CD4-positive, alpha-beta T cell treated with Interleukin-10 for 1 hour (primary cell): ENCODE data around the gene NFKBIE.

Experiments used
- DNase-seq: peaks from one replicate; pipeline ENCODE4 v3.0.0-alpha.2; 2020

Gene NFKBIE

GRCh38 chr6:44297063-44298038, 32.0 kb upstream of the NFKBIE start:
- peak; percentile 32 for DNase-seq

- DNase-seq = no peak
Measured at GRCh38 chr6:44294832-44295791, 29.8 kb upstream of the NFKBIE start.

- DNase-seq = no peak
Measured at GRCh38 chr6:44292661-44293365, 27.5 kb upstream of the NFKBIE start.

- DNase-seq = no peak
Measured at GRCh38 chr6:44291841-44292240, 26.5 kb upstream of the NFKBIE start.

GRCh38 chr6:44289726-44290260, 24.4 kb upstream of the NFKBIE start:
- no peak for DNase-seq

- no peak for DNase-seq
Measured at GRCh38 chr6:44286747-44287146, 21.4 kb upstream of the NFKBIE start.

DNA sequence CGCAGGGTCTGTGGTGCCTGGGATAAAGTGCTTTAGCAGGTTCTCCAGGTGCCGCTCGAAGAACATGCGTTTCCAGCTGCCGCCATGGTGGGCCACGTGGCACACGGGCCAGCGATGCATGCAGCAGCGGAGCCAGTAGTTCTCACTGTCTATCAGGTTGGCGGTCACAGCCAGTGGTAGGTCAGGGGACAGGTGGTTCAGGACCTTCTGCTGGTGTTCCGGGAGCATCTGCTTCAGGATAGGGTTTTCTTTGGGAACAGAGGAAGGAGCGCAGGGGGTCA, 20.9 kb upstream of the NFKBIE start:
- no peak for DNase-seq

DNA sequence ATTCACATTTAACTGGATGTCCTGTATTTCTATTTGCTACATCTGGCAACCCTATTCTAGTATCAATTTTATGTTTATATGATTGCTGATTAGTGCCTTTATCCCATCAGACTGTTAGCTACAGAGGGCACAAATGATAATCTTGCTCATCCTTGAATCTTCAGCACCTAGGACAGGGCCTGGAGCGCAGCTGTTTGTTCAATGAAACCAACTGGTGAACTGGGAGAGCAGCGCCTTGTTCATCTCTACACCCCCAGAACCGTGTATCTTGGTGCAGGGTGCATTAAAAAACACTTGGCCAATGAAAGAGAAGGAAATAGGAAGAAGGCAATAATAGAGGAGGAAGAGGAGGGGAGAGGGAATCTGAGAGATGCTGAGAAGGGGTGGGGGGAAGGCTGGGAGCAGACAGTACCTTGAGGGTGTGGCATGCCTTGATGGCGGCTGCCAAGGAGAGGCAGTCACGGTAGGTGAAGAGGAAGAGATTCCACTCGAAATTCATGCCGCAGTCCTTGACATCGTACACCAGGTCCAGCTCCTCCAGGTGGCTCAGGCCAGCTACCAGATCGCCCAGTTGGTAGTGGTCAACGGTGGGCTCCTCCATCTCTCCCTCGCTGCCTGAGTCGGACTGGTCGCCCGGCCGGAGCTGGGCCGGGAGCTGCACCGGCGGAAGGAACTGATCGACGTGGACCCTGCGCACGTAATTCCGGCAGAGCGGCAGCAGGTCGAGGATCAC, 20.4 kb upstream of the NFKBIE start:
- DNase-seq = no peak

DNA sequence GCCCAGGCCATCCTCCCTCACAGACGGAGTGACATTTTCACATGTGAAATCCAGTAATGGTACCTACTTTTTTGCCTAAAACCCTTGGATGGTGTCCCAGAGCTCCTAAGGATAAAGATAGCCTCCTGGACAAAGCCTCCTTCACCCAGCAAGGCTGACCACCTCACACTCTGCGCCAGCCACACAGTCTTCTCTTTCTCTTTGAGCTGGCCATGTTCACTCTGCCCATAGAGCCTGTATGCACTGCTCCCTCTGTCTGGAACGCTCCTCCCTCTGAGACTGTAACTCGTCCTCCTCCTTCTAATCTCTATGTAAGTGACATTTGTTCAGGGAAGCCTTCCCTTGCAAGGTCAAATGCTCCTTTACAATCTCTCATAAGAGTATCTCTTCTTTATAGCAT, 19.5 kb upstream of the NFKBIE start:
- DNase-seq = no peak

DNA sequence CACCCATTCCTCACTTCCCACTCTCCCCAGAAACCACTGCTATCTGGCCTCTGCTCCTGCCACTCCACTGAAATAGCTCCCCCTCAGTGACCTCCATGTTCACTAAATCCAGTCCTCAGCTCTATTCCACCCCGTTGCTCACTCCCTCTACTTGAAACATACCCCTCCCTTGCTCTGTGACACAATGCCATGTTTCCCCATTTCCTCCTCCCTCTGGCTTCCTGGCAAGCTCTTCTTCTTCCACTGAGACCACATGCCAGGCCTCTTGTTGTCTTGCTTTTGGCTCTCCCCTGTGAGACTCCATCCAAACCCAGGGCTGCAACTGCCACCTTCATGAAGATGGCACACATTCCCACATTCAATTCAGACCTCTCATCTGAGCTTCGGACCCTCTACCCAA, 18.8 kb upstream of the NFKBIE start:
- no peak for DNase-seq

- DNase-seq = no peak
Measured at GRCh38 chr6:44278774-44279697, 13.7 kb upstream of the NFKBIE start.

DNA sequence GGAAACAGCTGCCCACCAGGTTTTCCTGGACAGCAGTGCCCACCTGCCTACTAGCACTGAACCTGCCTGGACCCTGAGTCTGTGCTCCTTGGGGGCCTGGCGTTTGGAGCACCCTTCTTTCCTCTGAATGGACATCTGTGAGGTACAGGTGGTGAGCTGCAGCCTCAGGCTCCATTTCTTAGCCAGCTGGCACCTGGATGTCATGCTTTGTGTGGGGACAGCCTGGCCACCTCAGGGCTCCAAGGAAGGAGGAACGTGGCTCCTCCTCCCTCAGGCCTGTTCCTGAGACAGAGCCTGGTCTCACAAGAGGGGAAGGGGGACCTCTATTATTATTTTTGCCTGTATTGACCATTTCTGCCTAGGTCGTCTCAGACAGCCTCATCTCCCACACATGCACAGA, 13.0 kb upstream of the NFKBIE start:
- no peak for DNase-seq

- DNase-seq = no peak
Measured at GRCh38 chr6:44277763-44278162, 12.4 kb upstream of the NFKBIE start.

GRCh38 chr6:44276667-44277640, 11.6 kb upstream of the NFKBIE start:
- DNase-seq = no peak

- DNase-seq = no peak
Measured at GRCh38 chr6:44275749-44276648, 10.6 kb upstream of the NFKBIE start.

- no peak for DNase-seq
Measured at GRCh38 chr6:44275271-44275748, 10.0 kb upstream of the NFKBIE start.

DNA sequence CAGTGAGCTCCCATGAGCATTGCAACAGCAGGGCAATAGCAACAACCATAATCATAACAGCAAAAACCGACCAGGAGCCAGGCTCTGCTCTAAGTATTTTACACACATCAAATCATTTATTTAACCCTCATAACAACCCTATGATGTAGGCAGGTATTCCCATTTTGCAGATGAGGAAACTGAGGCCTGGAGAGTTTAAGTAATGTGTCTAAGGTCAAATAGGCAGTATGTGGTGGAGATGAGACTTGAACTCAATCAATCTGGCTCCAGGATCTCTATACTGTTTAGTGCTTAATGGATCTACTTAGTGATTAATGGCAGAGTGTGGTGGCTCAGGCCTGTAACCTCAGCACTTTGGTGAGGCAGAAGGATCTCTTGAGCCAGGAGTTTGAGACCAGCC, 8.3 kb upstream of the NFKBIE start:
- DNase-seq = no peak

DNA sequence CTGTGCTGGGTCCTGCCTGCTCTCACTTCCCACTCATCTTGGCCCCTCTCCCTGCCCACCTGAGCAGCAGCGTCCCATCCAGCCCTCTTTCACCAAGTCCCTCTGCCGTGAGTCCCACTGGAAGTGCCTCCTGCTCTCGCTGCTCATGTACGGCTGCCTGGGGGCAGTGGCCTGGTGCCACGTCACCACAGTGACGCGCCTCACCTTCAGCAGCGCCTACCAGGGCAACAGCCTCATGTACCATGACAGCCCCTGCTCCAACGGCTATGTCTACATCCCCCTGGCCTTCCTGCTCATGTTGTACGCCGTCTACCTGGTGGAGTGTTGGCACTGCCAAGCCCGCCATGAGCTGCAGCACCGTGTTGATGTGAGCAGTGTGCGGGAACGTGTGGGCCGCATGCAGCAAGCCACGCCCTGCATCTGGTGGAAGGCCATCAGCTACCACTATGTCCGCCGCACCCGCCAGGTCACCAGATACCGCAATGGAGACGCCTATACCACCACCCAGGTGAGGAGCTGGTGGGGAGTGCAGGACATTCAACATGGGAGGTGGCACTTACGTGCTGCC, 7.7 kb upstream of the NFKBIE start:
- DNase-seq = no peak
